WTC11 (cell line): ENCODE results near the gene DENND1B. TPM values are rescaled to one million over a fixed set of nuclear protein-coding genes. Genes with fewer than 3 reads are reported as not detected.

Experiments used
- ATAC-seq: fragments of 200-7000 bp; cut with Tn5 transposase; 2 replicates; pipeline ENCODE4 v1.10.0; 2021; ENCODE audit warnings: mild to moderate bottlenecking, moderate library complexity
- CTCF ChIA-PET: fragments of 300-600 bp; sonication (Branson Sonifier 250); formaldehyde crosslinking; loops from one replicate; lab custom pipeline; 2021; ENCODE audit warnings: antibody characterized with exemption; lab: Charles Lee
- POLR2A ChIA-PET: fragments of 350-600 bp; sonication (Branson Sonifier 250); formaldehyde crosslinking; loops from one replicate; lab custom pipeline; 2021; ENCODE audit warnings: antibody characterized with exemption; lab: Charles Lee
- DNase-seq: peaks from one replicate; pipeline ENCODE4 v3.0.0; 2021; ENCODE audit warnings: low spot score
- H3K27ac Mint-ChIP-seq: 2 replicates; pipeline ENCODE4 v1.8.0; 2021; ENCODE audit warnings: mixed read lengths
- H3K27me3 Mint-ChIP-seq: 2 replicates; pipeline ENCODE4 v1.8.0; 2021; ENCODE audit warnings: low read depth, mild to moderate bottlenecking, moderate library complexity, mixed read lengths
- H3K36me3 Mint-ChIP-seq: 2 replicates; pipeline ENCODE4 v1.8.0; 2021; ENCODE audit warnings: mixed read lengths
- H3K4me1 Mint-ChIP-seq: 2 replicates; pipeline ENCODE4 v1.8.0; 2022; ENCODE audit warnings: mixed read lengths
- H3K4me3 Mint-ChIP-seq: 2 replicates; pipeline ENCODE4 v1.8.0; 2021; ENCODE audit warnings: mild to moderate bottlenecking, moderate library complexity, mixed read lengths
- H3K9me3 Mint-ChIP-seq: 2 replicates; pipeline ENCODE4 v1.8.0; 2021; ENCODE audit warnings: mixed read lengths
- AR ChIP-seq: fragments of 250-450 bp; sonication (Bioruptor Pico); IDR thresholded peaks from 2 replicates; pipeline ENCODE4 v1.9.0; 2021; ENCODE audit warnings: mild to moderate bottlenecking
- ATF1 ChIP-seq: sonication (generic); formaldehyde crosslinking; IDR thresholded peaks from 2 replicates; pipeline ENCODE4 v1.8.1; 2023; ENCODE audit warnings: mild to moderate bottlenecking, moderate library complexity, missing genetic modification reagents
- ATF3 ChIP-seq: sonication (generic); formaldehyde crosslinking; conservative IDR thresholded peaks from 2 replicates; pipeline ENCODE4 v1.8.1; 2022; ENCODE audit warnings: mild to moderate bottlenecking, missing genetic modification reagents
- CBFB ChIP-seq: sonication (generic); formaldehyde crosslinking; IDR thresholded peaks from 2 replicates; pipeline ENCODE4 v1.8.1; 2022; ENCODE audit warnings: mild to moderate bottlenecking, low read depth, missing genetic modification reagents
- CREB1 ChIP-seq: sonication (generic); formaldehyde crosslinking; IDR thresholded peaks from 2 replicates; pipeline ENCODE4 v1.8.0; 2023; ENCODE audit warnings: mild to moderate bottlenecking, missing genetic modification reagents
- E2F1 ChIP-seq: sonication (generic); formaldehyde crosslinking; IDR thresholded peaks from 2 replicates; pipeline ENCODE4 v1.8.0; 2022; ENCODE audit warnings: mild to moderate bottlenecking, missing genetic modification reagents
- FOXK1 ChIP-seq: sonication (generic); formaldehyde crosslinking; IDR thresholded peaks from 2 replicates; pipeline ENCODE4 v1.8.0; 2022; ENCODE audit warnings: mild to moderate bottlenecking, moderate library complexity, missing genetic modification reagents
- FOXP1 ChIP-seq: sonication (generic); formaldehyde crosslinking; IDR thresholded peaks from 2 replicates; pipeline ENCODE4 v1.8.0; 2022; ENCODE audit warnings: missing genetic modification reagents, mild to moderate bottlenecking, moderate library complexity, borderline replicate concordance
- GRHL2 ChIP-seq: fragments of 250-450 bp; sonication (Bioruptor Pico); IDR thresholded peaks from 2 replicates; pipeline ENCODE4 v1.8.0; 2022; ENCODE audit warnings: mild to moderate bottlenecking, moderate library complexity; ENCODE audit not compliant: insufficient replicate concordance, severe bottlenecking
- HMGA2 ChIP-seq: fragments of 250-450 bp; sonication (Bioruptor Pico); IDR thresholded peaks from 2 replicates; pipeline ENCODE4 v1.4.0; 2021; ENCODE audit warnings: mild to moderate bottlenecking, moderate library complexity
- JUN ChIP-seq: sonication (generic); formaldehyde crosslinking; IDR thresholded peaks from 2 replicates; pipeline ENCODE4 v1.8.0; 2023; ENCODE audit warnings: mild to moderate bottlenecking, missing genetic modification reagents
- NFE2L1 ChIP-seq: sonication (generic); formaldehyde crosslinking; IDR thresholded peaks from 2 replicates; pipeline ENCODE4 v1.8.1; 2023; ENCODE audit warnings: missing genetic modification reagents
- OVOL2 ChIP-seq: fragments of 250-450 bp; sonication (Bioruptor Pico); IDR thresholded peaks from 2 replicates; pipeline ENCODE4 v1.9.0; 2021; ENCODE audit warnings: mild to moderate bottlenecking, borderline replicate concordance
- PREB ChIP-seq: sonication (generic); formaldehyde crosslinking; IDR thresholded peaks from 2 replicates; pipeline ENCODE4 v1.8.1; 2022; ENCODE audit warnings: mild to moderate bottlenecking, missing genetic modification reagents, moderate library complexity, borderline replicate concordance
- RORB ChIP-seq: fragments of 250-450 bp; sonication (Bioruptor Pico); IDR thresholded peaks from 2 replicates; pipeline ENCODE4 v1.9.0; 2021; ENCODE audit warnings: mild to moderate bottlenecking
- SOX15 ChIP-seq: fragments of 250-450 bp; sonication (Bioruptor Pico); IDR thresholded peaks from 2 replicates; pipeline ENCODE4 v1.9.0; 2021; ENCODE audit warnings: mild to moderate bottlenecking
- SP1 ChIP-seq: sonication (generic); formaldehyde crosslinking; conservative IDR thresholded peaks from 2 replicates; pipeline ENCODE4 v1.8.1; 2022; ENCODE audit warnings: missing genetic modification reagents
- ZNF219 ChIP-seq: sonication (generic); formaldehyde crosslinking; IDR thresholded peaks from 2 replicates; pipeline ENCODE4 v1.8.0; 2023; ENCODE audit warnings: missing genetic modification reagents, mild to moderate bottlenecking, borderline replicate concordance
- ZNF396 ChIP-seq: fragments of 250-450 bp; sonication (Bioruptor Pico); IDR thresholded peaks from 2 replicates; pipeline ENCODE4 v1.8.0; 2021; ENCODE audit warnings: mild to moderate bottlenecking, moderate library complexity, borderline replicate concordance
- total RNA-seq: library from RNA; stranded (reverse); gene quantifications from 3 replicates; pipeline ENCODE4 v1.2.3, GENCODE V29; 2021
- TF ChIP-seq, protein P1 (sequence below): fragments of 250-450 bp; sonication (Bioruptor Pico); IDR thresholded peaks from 2 replicates; pipeline ENCODE4 v1.8.0; 2021; ENCODE audit warnings: mild to moderate bottlenecking
- TF ChIP-seq, protein P2 (sequence below): sonication (generic); formaldehyde crosslinking; IDR thresholded peaks from 2 replicates; pipeline ENCODE4 v1.8.0; 2022; ENCODE audit warnings: missing genetic modification reagents

Gene DENND1B
- total RNA-seq, 1 experiment from 2014 or later: 4.3 TPM

DNA sequence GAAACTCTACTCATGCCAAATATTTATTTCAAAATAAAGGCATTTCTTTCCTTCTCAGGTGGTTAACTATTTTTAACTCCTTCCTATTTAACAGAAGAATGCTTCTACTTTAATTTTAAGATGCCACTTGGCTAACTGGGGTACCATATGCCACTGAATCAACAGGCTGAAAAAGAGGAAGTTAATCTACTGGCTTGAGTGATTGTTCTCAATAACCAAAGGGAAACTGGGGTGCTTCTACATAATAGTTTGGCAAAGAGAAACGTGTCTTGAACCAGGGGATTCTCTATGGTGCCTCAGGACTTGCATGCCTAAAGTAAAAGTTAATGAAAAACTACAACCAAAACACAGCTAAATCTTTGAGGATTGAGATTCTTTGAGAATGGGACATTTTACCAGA lies 142.6 kb downstream of the DENND1B start:
- peaks cover 7% of the 10 kb centered on the region for H3K9me3 Mint-ChIP-seq
- H3K36me3 Mint-ChIP-seq: peaks cover 4% of the 10 kb centered on the region

GRCh38 chr1:197632005-197632404 lies 143.3 kb downstream of the DENND1B start:
- ATAC-seq: no peak
- CTCF ChIA-PET: no interaction called here
- POLR2A ChIA-PET: no interaction called here
- Mint-ChIP-seq H3K9me3 (peaks cover 7% of the 10 kb centered on the region), H3K27me3 (no peaks in the 10 kb centered on the region), H3K36me3 (peaks cover 4% of the 10 kb centered on the region), H3K4me3 (no peak overlapping the region), H3K27ac (no peak overlapping the region), H3K4me1 (peaks cover 5% of the 10 kb centered on the region; the same call in 1 of the 2 replicates)
- no peak for DNase-seq
- TF ChIP-seq FOXP1 (CRISPR knock-in tag): no peak
- no peak for TF ChIP-seq SP1 (CRISPR knock-in tag)
- TF ChIP-seq HMGA2 (CRISPR knock-in tag): no peak
- no peak for TF ChIP-seq ATF1
- TF ChIP-seq GRHL2 (CRISPR knock-in tag): no peak
- no peak for TF ChIP-seq FOXK1 (CRISPR knock-in tag)
- TF ChIP-seq AR (CRISPR knock-in tag): no peak
- TF ChIP-seq OVOL2 (CRISPR knock-in tag): no peak
- no peak for TF ChIP-seq CBFB (CRISPR knock-in tag)
- TF ChIP-seq CREB1 (CRISPR knock-in tag): no peak
- no peak for TF ChIP-seq SOX15
- TF ChIP-seq, protein P1, sequence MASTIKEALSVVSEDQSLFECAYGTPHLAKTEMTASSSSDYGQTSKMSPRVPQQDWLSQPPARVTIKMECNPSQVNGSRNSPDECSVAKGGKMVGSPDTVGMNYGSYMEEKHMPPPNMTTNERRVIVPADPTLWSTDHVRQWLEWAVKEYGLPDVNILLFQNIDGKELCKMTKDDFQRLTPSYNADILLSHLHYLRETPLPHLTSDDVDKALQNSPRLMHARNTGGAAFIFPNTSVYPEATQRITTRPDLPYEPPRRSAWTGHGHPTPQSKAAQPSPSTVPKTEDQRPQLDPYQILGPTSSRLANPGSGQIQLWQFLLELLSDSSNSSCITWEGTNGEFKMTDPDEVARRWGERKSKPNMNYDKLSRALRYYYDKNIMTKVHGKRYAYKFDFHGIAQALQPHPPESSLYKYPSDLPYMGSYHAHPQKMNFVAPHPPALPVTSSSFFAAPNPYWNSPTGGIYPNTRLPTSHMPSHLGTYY: no peak

More for the DNA sequence above, 142.6 kb downstream of the DENND1B start:
- no peak overlapping the region for H3K4me3 Mint-ChIP-seq
- H3K27me3 Mint-ChIP-seq: no peaks in the 10 kb centered on the region
- DNase-seq: no peak
- peaks cover 5% of the 10 kb centered on the region; the same call in 1 of the 2 replicates for H3K4me1 Mint-ChIP-seq
- H3K27ac Mint-ChIP-seq: no peak overlapping the region
- no peak for ATAC-seq
- TF ChIP-seq NFE2L1 (CRISPR knock-in tag) (no peak), E2F1 (no peak), ATF3 (no peak), ZNF219 (CRISPR knock-in tag) (no peak), ZNF396 (CRISPR knock-in tag) (no peak), PREB (no peak), JUN (CRISPR knock-in tag) (no peak), CBFB (CRISPR knock-in tag) (no peak), RORB (no peak)
- TF ChIP-seq, protein P2, sequence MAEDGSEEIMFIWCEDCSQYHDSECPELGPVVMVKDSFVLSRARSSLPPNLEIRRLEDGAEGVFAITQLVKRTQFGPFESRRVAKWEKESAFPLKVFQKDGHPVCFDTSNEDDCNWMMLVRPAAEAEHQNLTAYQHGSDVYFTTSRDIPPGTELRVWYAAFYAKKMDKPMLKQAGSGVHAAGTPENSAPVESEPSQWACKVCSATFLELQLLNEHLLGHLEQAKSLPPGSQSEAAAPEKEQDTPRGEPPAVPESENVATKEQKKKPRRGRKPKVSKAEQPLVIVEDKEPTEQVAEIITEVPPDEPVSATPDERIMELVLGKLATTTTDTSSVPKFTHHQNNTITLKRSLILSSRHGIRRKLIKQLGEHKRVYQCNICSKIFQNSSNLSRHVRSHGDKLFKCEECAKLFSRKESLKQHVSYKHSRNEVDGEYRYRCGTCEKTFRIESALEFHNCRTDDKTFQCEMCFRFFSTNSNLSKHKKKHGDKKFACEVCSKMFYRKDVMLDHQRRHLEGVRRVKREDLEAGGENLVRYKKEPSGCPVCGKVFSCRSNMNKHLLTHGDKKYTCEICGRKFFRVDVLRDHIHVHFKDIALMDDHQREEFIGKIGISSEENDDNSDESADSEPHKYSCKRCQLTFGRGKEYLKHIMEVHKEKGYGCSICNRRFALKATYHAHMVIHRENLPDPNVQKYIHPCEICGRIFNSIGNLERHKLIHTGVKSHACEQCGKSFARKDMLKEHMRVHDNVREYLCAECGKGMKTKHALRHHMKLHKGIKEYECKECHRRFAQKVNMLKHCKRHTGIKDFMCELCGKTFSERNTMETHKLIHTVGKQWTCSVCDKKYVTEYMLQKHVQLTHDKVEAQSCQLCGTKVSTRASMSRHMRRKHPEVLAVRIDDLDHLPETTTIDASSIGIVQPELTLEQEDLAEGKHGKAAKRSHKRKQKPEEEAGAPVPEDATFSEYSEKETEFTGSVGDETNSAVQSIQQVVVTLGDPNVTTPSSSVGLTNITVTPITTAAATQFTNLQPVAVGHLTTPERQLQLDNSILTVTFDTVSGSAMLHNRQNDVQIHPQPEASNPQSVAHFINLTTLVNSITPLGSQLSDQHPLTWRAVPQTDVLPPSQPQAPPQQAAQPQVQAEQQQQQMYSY (CRISPR knock-in tag): no peak
- ChIA-PET POLR2A (interaction anchor here (0.6 kb wide), 1 partner anchor 233 kb away, joined by 4 read pairs; no protein-coding TSS in a partner anchor), CTCF (no interaction called here)
